Activated T-helper 1 cell treated with anti-CD3 and anti-CD28 coated beads, Interleukin-12 subunit alpha, Interleukin-12 subunit beta, Interleukin-2, Interleukin-4 antibody, amounts not matched to agents 30 ng/mL and 10 ng/mL and 1 ng/mL, durations not matched to agents 14 hours and 24 hours and 36 hours (primary cell): ENCODE results near the gene MRPS22. TPM values are rescaled to one million over a fixed set of nuclear protein-coding genes. Genes with fewer than 3 reads are reported as not detected.
"Not testable (repeated sequence)": the region's sequence is repeated elsewhere in the genome, so short reads cannot be mapped to it uniquely, and the experiment has no call there.

Experiments
- DNase-seq: peaks from one replicate; pipeline ENCODE4 v3.0.0; 2021; ENCODE audit warnings: low spot score
- H3K27ac Mint-ChIP-seq: one replicate; pipeline ENCODE4 v1.8.0; 2021; ENCODE audit warnings: mild to moderate bottlenecking, mixed read lengths
- H3K27me3 Mint-ChIP-seq: one replicate; pipeline ENCODE4 v1.8.0; 2022; ENCODE audit warnings: mild to moderate bottlenecking, moderate library complexity, mixed read lengths; ENCODE audit not compliant: insufficient read depth
- H3K36me3 Mint-ChIP-seq: one replicate; pipeline ENCODE4 v1.8.0; 2021; ENCODE audit warnings: low read depth, mixed read lengths
- H3K4me1 Mint-ChIP-seq: one replicate; pipeline ENCODE4 v1.8.0; 2021; ENCODE audit warnings: low read depth, mixed read lengths
- H3K4me3 Mint-ChIP-seq: one replicate; pipeline ENCODE4 v1.8.0; 2021; ENCODE audit warnings: mild to moderate bottlenecking, moderate library complexity, mixed read lengths
- H3K9me3 Mint-ChIP-seq: one replicate; pipeline ENCODE4 v1.8.0; 2021; ENCODE audit warnings: mixed read lengths
- intact Hi-C: fragments of 100-400 bp; cut with micrococcal nuclease; formaldehyde crosslinking; loops from one replicate; pipeline ENCODE4 v1.15.1; 2024
- total RNA-seq: library from RNA; stranded (reverse); gene quantifications from 2 replicates; pipeline ENCODE4 v1.2.3, GENCODE V29; 2022

Gene MRPS22
- total RNA-seq, 1 donor from 2014 or later = 54.7 TPM

DNA sequence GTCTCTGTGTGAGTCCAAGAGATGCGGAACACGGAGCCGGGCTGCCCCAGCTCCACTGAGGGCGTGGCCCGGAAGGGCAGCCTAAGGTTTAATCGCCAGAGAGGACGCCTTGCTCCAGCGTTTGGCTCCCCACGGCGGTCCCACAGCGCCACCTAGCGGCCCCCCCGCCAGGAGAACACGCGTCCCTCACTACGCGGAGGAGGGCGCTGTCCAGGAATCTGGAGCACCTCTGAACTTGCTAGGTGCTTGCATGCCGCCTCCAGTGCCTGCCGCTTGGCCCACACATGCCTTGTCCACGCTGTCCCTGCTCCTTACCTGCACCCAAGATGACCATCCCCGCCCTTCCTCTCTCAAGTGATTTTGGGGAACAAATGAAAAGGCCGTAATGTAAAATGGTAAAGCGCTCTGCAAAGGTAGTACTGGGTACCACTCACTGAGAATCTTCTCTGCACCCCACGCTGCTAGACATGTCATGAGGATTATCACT lies 14.4 kb upstream of the MRPS22 start:
- Mint-ChIP-seq H3K4me1 (peaks cover 18% of the 10 kb centered on the region), H3K9me3 (no peaks in the 10 kb centered on the region), H3K36me3 (no peaks in the 10 kb centered on the region), H3K4me3 (peak overlapping the region; percentile 32), H3K27ac (no peak overlapping the region), H3K27me3 (peaks cover 21% of the 10 kb centered on the region)
- intact Hi-C loops = loop anchor here (1.0 to 5.0 kb wide), 6 partner anchors 220 to 912 kb away; partner anchors contain the start of gene NMNAT3
- DNase-seq = peak; percentile 79

DNA sequence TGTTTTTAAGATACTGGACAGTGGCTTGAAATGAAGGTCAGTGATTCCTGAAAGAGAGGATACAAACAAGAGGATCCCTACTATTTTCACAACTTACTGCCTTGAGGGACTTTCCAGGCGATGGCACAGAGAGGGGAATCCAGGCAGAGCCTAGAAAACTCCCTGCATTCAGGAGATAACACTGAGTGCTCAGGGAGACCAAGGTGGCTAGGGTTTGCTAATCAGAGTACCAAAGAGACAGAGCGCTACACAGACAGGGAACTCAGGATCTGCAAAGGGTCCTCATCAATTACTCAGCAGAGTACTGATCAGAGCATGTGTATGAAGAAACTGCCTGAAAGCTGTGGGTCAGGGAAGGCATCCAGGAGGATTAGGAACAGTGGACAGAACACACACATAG lies 11.7 kb upstream of the MRPS22 start:
- Mint-ChIP-seq H3K4me3 (no peak overlapping the region), H3K27me3 (peaks cover 22% of the 10 kb centered on the region), H3K4me1 (peaks cover 18% of the 10 kb centered on the region), H3K9me3 (no peaks in the 10 kb centered on the region), H3K36me3 (no peaks in the 10 kb centered on the region), H3K27ac (no peak overlapping the region)
- intact Hi-C loops = no loop called here
- DNase-seq = no peak

DNA sequence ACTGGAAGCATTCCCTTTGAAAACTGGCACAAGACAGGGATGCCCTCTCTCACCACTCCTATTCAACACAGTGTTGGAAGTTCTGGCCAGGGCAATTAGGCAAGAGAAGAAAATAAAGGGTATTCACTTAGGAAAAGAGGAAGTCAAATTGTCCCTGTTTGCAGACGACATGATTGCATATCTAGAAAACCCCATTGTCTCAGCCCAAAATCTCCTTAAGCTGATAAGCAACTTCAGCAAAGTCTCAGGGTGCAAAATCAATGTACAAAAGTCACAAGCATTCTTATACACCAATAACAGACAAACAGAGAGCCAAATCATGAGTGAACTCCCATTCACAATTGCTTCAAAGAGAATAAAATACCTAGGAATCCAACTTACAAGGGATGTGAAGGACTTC lies 9.1 kb upstream of the MRPS22 start:
- H3K9me3 Mint-ChIP-seq, H3K4me1 Mint-ChIP-seq, H3K36me3 Mint-ChIP-seq, DNase-seq, H3K4me3 Mint-ChIP-seq, intact Hi-C loops, H3K27ac Mint-ChIP-seq: not testable (repeated sequence)
- peaks cover 21% of the 10 kb centered on the region for H3K27me3 Mint-ChIP-seq

DNA sequence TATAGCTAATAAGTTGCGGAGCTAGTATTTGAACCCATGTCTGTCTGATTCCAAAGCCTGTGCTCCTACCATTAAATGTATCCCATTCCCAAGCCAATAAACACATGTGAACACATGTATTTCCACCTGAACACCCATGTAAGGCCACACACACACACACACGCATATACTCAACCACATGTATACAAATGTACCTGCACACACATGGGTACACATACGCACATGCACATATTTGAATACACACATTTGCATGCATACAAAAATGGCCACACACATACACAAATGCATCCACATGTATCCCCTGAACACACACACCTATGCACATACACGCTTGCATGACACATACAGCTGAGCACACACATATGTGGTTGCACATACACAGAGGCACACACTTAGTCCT lies 5.4 kb upstream of the MRPS22 start:
- Mint-ChIP-seq H3K4me1 (peaks cover 16% of the 10 kb centered on the region), H3K27ac (no peak overlapping the region)
- intact Hi-C loops = no loop called here

DNA sequence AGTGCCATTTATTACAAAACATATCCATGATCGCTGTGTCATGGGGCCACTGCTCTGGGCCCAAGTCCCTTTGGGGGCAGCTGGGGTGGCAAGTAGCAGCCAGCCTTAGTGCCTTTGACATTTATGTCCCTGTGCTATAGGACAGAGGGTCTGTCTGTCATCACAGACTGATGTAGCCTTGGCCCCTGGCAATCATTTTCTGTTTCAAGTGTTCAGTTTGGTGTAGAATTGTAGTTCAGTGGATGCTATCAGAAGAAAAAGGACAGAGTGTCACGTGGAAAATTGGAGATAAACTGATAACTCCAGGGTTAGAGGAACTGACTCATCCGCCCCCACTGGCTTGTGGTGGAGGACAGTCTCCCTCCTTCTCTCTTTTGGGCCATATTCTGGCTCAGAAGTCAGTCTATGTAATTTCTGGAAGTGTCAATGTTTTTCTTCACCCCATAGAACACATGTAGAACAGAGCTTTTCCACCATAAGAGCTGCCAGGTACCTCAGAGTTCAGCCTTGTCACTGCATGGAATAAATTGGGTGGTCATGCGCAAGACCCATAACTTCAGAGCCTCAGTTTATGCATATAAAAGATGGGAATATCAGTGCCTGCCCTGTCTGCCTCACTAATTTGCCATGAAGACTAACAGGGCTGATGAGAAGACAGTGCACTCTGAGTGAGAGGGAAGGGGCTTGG lies 4.5 kb upstream of the MRPS22 start:
- no peak overlapping the region for H3K27ac Mint-ChIP-seq

More for the DNA sequence above, 5.4 kb upstream of the MRPS22 start:
- peaks cover 8% of the 10 kb centered on the region for H3K27me3 Mint-ChIP-seq
- no peak overlapping the region for H3K4me3 Mint-ChIP-seq
- H3K9me3 Mint-ChIP-seq = peaks cover 5% of the 10 kb centered on the region
- DNase-seq = no peak
- H3K36me3 Mint-ChIP-seq = peaks cover 5% of the 10 kb centered on the region

DNA sequence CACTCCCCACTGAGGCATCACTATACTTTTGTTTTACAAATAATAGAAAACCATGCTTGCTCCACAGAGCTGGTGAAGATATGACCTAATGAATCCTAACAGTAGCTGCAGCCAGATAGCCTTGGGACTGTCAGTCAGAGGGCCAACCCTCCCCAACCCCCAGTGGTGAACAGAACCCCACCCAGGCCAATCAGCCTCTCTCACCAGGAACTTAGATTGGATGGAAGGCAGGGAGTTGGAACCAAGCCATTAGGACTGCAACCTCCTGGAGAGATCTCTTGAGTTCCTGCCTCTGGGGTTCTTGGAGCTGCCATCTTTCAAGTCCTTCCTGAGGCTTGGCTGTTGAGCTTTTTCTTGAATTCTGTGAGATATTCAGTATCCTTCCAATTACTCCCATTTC lies 3.0 kb upstream of the MRPS22 start:
- no peak for DNase-seq
- H3K27ac Mint-ChIP-seq = no peak overlapping the region
- peaks cover 5% of the 10 kb centered on the region for H3K9me3 Mint-ChIP-seq
- intact Hi-C loops = loop anchor here (5.0 to 10.0 kb wide), 7 partner anchors 506 to 1602 kb away; partner anchors contain the start of genes ARMC8, CEP70, DBR1 and NME9
- H3K4me1 Mint-ChIP-seq = peaks cover 18% of the 10 kb centered on the region
- H3K27me3 Mint-ChIP-seq = peaks cover 3% of the 10 kb centered on the region
- H3K36me3 Mint-ChIP-seq = peaks cover 5% of the 10 kb centered on the region
- no peak overlapping the region for H3K4me3 Mint-ChIP-seq

More for the DNA sequence above, 4.5 kb upstream of the MRPS22 start:
- Mint-ChIP-seq H3K36me3 (peaks cover 5% of the 10 kb centered on the region), H3K9me3 (peaks cover 5% of the 10 kb centered on the region), H3K4me1 (peaks cover 18% of the 10 kb centered on the region), H3K27me3 (peaks cover 4% of the 10 kb centered on the region), H3K4me3 (no peak overlapping the region)
- DNase-seq = no peak
- intact Hi-C loops = no loop called here

DNA sequence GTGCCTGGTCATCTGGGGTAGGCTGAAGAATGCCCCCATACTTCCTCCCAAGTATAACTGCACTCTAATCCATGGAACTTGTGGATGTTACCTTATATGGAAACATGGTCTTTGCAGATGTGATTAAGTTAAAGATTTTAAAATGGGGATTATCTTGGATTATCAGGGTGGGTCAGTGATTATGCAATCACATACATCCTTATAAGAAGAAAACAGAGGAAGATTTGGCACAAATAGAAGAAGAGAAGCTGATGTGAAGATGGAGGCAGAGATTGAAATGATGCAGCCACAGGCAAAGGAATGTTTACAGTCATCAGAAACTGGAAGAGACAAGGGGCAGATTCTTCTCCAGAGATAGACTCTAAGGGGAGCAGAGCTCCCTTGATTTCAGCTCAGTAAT lies 1.8 kb upstream of the MRPS22 start:
- intact Hi-C loops = loop anchor here (5.0 to 10.0 kb wide), 7 partner anchors 507 to 1600 kb away; partner anchors contain the start of genes ARMC8, CEP70, DBR1 and NME9
- Mint-ChIP-seq H3K27ac (no peak overlapping the region), H3K4me1 (peaks cover 18% of the 10 kb centered on the region), H3K4me3 (no peak overlapping the region), H3K36me3 (peaks cover 8% of the 10 kb centered on the region), H3K27me3 (peaks cover 3% of the 10 kb centered on the region), H3K9me3 (peaks cover 5% of the 10 kb centered on the region)
- no peak for DNase-seq

DNA sequence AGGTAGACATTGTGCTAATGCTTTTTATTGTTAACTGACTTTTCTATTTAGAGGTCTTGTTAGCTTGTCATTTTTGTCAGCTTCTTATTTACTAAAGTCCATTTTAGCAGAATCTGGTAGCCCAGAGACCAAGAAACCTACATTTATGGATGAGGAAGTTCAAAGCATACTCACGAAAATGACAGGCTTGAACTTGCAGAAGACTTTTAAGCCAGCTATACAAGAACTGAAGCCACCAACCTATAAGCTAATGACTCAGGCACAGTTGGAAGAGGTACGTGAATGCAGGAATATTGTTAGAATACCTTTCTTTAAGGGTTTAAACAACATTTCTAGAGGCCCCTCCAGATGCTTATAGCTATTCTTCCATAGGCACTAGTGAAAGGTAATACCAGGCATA lies 3.0 kb downstream of the MRPS22 start:
- Mint-ChIP-seq H3K27me3 (peaks cover 2% of the 10 kb centered on the region), H3K9me3 (peaks cover 5% of the 10 kb centered on the region), H3K4me3 (no peak overlapping the region), H3K4me1 (peaks cover 8% of the 10 kb centered on the region), H3K27ac (no peak overlapping the region), H3K36me3 (peaks cover 31% of the 10 kb centered on the region)
- intact Hi-C loops = loop anchor here (10.0 kb wide), 3 partner anchors 512 to 1022 kb away; partner anchors contain the start of genes NME9 and PIK3CB
- DNase-seq = no peak

DNA sequence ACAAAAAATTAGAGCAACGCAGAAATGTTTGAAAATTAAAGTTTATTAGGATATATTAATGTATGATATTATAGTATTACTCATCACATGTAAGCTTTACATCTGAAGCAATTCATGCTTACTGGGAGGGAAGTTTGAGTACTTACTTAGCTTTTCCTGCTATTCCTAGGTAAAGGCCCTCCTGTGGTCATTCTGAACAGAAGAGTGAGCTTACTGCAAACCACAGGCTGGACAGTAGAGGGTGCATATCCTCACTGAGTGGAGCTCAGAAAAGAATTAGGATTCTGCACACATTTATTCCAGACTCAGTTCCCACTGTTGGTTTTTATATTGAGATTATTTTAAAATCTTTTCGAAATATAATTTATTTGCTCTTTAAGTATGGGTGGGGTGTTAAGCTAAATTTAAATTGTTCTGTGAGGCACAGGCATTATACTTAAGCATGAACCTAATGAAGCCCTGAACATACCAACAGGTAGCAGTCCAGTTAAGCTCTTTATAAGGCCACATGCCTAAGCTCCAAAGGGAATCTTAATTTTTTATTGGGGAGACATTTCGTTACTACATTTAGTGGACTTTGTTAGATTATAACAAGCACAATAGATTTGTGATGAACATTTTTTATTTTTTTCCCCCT lies 10.2 kb downstream of the MRPS22 start:
- intact Hi-C loops = loop anchor here (10.0 kb wide), 1 partner anchor 839 kb away; no protein-coding TSS in a partner anchor
- no peaks in the 10 kb centered on the region for H3K27me3 Mint-ChIP-seq
- no peak overlapping the region for H3K27ac Mint-ChIP-seq
- H3K4me3 Mint-ChIP-seq = no peak overlapping the region
- H3K36me3 Mint-ChIP-seq = peaks cover 59% of the 10 kb centered on the region
- peaks cover 9% of the 10 kb centered on the region for H3K4me1 Mint-ChIP-seq
- H3K9me3 Mint-ChIP-seq = no peaks in the 10 kb centered on the region
- DNase-seq = no peak

DNA sequence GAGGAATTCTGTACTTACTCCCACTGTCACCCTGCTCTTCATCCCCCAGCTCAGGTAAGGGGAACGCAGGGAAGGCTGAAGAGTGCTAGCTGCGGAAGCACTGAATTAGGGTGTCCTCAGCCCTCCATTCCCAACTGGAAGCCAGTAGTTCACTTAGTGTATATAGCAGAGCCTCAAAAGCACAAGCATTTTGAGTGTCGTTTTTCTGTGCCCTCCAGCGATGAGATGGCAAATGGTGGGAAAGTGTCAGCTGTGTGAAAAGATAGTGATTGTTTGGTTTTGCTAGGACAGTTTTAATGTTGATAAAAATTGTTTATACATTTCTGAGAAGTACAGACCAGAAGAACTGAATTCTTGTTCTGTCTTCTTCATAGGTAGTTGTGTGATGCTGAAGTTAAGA lies 10.8 kb downstream of the MRPS22 start:
- no peaks in the 10 kb centered on the region for H3K9me3 Mint-ChIP-seq
- H3K27me3 Mint-ChIP-seq = no peaks in the 10 kb centered on the region
- H3K27ac Mint-ChIP-seq = no peak overlapping the region
- no peak overlapping the region for H3K4me3 Mint-ChIP-seq
- H3K36me3 Mint-ChIP-seq = peaks cover 61% of the 10 kb centered on the region
- DNase-seq = no peak
- intact Hi-C loops = loop anchor here (10.0 kb wide), 1 partner anchor 840 kb away; no protein-coding TSS in a partner anchor
- H3K4me1 Mint-ChIP-seq = peaks cover 9% of the 10 kb centered on the region

DNA sequence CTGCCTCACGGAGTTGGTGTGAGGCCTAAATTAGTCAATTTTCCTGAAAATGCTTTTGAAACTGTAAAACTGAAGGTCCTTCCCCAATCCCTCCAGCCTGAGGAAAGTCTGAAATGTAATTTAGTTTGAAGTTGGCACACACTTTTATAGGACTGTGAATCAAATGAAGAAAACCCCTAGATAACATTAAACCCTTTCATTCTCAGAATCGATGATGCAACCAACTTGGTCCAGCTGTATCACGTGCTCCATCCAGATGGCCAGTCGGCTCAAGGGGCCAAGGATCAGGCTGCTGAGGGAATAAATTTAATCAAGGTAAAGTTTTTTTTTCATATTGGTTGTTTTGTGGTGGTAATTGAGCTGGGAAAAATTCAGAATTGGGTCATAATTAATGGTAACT lies 11.7 kb downstream of the MRPS22 start:
- Mint-ChIP-seq H3K4me3 (no peak overlapping the region), H3K4me1 (peaks cover 9% of the 10 kb centered on the region), H3K27ac (no peak overlapping the region), H3K27me3 (no peaks in the 10 kb centered on the region), H3K9me3 (no peaks in the 10 kb centered on the region), H3K36me3 (peaks cover 64% of the 10 kb centered on the region)
- no peak for DNase-seq
- intact Hi-C loops = loop anchor here (10.0 kb wide), 1 partner anchor 841 kb away; no protein-coding TSS in a partner anchor

DNA sequence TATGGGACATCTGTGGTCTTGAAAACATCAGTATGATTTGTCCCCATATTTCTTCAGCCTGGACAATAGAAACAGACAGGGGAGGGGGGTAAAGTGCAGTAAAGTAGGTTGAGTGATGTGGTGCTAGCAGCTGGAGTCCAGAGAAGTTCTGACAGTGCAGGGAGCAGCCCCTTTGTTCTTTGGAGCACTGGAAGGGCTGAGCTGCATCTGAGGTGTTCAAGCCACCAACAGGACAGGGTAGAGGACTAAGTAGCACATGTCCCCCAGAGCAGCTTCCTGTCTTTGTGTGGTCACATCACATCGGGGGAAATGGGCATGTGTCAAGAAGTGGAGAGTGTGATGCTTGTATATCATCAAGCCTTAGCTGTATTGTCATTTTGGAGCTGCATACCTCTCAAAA lies 12.1 kb downstream of the MRPS22 start:
- intact Hi-C loops = loop anchor here (10.0 kb wide), 1 partner anchor 841 kb away; no protein-coding TSS in a partner anchor
- Mint-ChIP-seq H3K4me1 (peaks cover 9% of the 10 kb centered on the region), H3K27ac (no peak overlapping the region), H3K4me3 (no peak overlapping the region), H3K27me3 (no peaks in the 10 kb centered on the region), H3K9me3 (no peaks in the 10 kb centered on the region), H3K36me3 (peaks cover 64% of the 10 kb centered on the region)
- no peak for DNase-seq

DNA sequence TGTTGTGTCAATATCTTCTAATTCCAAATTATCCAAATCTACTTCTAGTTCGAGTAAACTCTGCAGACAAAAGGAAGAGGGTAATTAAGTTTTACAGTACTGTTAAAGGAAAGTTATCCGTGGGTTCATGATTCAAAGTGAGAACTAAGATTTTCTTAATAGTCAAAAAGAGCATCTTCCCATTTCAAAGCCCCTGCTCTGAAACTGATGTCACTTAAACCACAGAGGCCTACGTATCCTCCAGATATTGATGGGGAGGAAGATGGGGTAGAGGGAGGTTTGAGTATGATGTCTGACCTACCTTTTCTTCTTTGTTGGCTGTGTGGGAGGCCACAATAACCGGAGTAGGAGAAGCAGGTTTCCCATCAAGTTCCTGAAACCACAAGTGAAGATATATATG lies 14.1 kb downstream of the MRPS22 start:
- Mint-ChIP-seq H3K27me3 (no peaks in the 10 kb centered on the region), H3K4me3 (no peak overlapping the region), H3K9me3 (no peaks in the 10 kb centered on the region), H3K36me3 (peaks cover 65% of the 10 kb centered on the region), H3K4me1 (peaks cover 9% of the 10 kb centered on the region), H3K27ac (peak overlapping the region; percentile 68)
- intact Hi-C loops = loop anchor here (1.0 to 10.0 kb wide), 3 partner anchors 14 to 843 kb away; partner anchors contain the start of genes COPB2 and MRPS22
- DNase-seq = no peak
